GM12874 (cell line): Measurements from ENCODE around the gene ADPRS.

Experiments used
- CTCF ChIP-seq: IDR thresholded peaks from 2 replicates; pipeline ENCODE4 v1.5.1; 2011; ENCODE audit warnings: low read depth, mild to moderate bottlenecking, control low read depth, low read length, moderate library complexity; ENCODE audit not compliant: insufficient read depth

Gene ADPRS

GRCh38 chr1:36135330-36135667 is 46.6 kb downstream of the ADPRS start:
- no peak for TF ChIP-seq CTCF

GRCh38 chr1:36135796-36136195 is 47.1 kb downstream of the ADPRS start:
- no peak for TF ChIP-seq CTCF

GRCh38 chr1:36136535-36136934 is 47.8 kb downstream of the ADPRS start:
- TF ChIP-seq CTCF, result no peak

- no peak for TF ChIP-seq CTCF
These were observed 48.5 kb downstream of the ADPRS start for GRCh38 chr1:36137226-36137625.

- TF ChIP-seq CTCF, result no peak
These were observed 49.1 kb downstream of the ADPRS start for GRCh38 chr1:36137776-36138175.

GRCh38 chr1:36139521-36139920 is 50.8 kb downstream of the ADPRS start:
- TF ChIP-seq CTCF, result no peak

- TF ChIP-seq CTCF, result no peak
These were observed 53.4 kb downstream of the ADPRS start for GRCh38 chr1:36142121-36142520.

- no peak for TF ChIP-seq CTCF
These were observed 54.7 kb downstream of the ADPRS start for GRCh38 chr1:36143424-36143823.
